ENCODE results near the gene UBXN1.

DNA sequence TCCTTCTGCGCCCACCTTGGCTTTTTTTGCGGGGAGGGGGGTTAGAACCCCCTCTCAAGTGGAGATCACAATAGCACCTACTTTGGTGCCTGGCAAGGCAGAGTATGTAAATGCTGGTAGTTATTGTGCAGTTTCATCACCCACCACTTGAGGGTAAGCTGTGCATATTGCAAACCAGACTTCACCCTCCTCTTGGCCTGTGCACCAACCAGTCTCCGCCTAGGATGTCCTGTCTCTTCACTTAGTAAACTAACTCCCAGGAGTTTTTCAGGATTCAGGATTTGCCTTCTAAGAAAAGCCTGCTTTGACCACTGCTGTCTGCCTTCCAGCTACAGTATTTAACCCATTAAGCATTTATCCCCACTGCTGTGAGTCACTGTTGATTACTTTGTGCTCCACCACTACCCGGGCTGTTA, 2.0 kb upstream of the UBXN1 start:
- TF ChIP-seq CTCF (IDR thresholded peaks at IDR 0.05) (peak; percentile 38 to 63 (median 57)), POLR2A (IDR thresholded peaks at IDR 0.05) (no peak), POLR2AphosphoS5 (IDR thresholded peaks at IDR 0.05) (no peak)

Data from breast epithelium (tissue), 3 donors.